Activated gamma-delta T cell (primary cell): ENCODE data around the gene MBOAT1.
"Not testable (repeated sequence)": the region's sequence is repeated elsewhere in the genome, so short reads cannot be mapped to it uniquely, and the experiment has no call there.

Experiments used
- DNase-seq: peaks from one replicate; lab custom pipeline; 2025; lab: John Stamatoyannopoulos, UW
- total RNA-seq, 2 donors: gene quantifications; one replicate each; lab custom pipeline; 2026; lab: John Stamatoyannopoulos, UW

The MBOAT1 gene, protein sequence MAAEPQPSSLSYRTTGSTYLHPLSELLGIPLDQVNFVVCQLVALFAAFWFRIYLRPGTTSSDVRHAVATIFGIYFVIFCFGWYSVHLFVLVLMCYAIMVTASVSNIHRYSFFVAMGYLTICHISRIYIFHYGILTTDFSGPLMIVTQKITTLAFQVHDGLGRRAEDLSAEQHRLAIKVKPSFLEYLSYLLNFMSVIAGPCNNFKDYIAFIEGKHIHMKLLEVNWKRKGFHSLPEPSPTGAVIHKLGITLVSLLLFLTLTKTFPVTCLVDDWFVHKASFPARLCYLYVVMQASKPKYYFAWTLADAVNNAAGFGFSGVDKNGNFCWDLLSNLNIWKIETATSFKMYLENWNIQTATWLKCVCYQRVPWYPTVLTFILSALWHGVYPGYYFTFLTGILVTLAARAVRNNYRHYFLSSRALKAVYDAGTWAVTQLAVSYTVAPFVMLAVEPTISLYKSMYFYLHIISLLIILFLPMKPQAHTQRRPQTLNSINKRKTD
- 39.6 to 76.5 reads per million in 2 donors for total RNA-seq

- DNase-seq, result peak; percentile 45
These were observed at the start of gene MBOAT1 for GRCh38 chr6:20212392-20213111. Gene MBOAT1, minus strand, starts transcription at chr6:20212469. Its CDS starts 235 bp downstream, at chr6:20212234.

GRCh38 chr6:20261685-20262084 is 49.4 kb upstream of the MBOAT1 start:
- no peak for DNase-seq

- no peak for DNase-seq
These were observed 48.1 kb upstream of the MBOAT1 start for GRCh38 chr6:20260360-20260759.

DNA sequence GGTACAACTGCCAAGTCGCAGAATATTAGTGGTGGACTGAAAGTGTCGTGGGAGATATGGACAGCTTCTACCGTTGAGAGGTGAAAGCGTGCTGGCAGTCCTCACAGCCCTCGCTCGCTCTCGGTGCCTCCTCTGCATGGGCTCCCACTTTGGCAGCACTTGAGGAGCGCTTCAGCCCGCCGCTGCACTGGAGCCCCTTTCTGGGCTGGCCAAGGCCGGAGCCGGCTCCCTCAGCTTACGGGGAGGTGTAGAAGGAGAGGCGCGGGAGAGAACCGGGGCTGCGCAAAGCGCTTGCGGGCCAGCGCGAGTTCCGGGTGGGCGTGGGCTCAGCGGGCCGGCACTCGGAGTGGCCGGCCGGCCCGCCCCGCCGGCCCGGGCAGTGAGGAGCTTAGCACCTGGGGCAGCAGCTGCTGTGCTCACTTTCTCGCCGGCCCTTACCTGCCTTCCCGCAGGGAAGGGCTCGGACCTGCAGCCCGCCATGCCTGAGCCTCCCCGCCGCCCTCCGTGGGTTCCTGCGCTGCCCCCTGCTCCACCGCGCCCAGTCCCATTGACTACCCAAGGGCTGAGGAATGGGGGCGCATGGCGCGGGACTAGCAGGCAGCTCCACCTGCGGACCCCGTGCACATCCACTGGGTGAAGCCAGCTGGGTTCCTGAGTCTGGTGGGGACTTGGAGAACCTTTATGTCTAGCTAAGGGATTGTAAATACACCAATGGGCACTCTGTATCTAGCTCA is 47.2 kb upstream of the MBOAT1 start:
- DNase-seq, result no peak

GRCh38 chr6:20255428-20255827 is 43.2 kb upstream of the MBOAT1 start:
- DNase-seq, result no peak

- DNase-seq, result no peak
These were observed 42.0 kb upstream of the MBOAT1 start for GRCh38 chr6:20254295-20254694.

GRCh38 chr6:20253021-20253420 is 40.8 kb upstream of the MBOAT1 start:
- DNase-seq, result no peak

DNA sequence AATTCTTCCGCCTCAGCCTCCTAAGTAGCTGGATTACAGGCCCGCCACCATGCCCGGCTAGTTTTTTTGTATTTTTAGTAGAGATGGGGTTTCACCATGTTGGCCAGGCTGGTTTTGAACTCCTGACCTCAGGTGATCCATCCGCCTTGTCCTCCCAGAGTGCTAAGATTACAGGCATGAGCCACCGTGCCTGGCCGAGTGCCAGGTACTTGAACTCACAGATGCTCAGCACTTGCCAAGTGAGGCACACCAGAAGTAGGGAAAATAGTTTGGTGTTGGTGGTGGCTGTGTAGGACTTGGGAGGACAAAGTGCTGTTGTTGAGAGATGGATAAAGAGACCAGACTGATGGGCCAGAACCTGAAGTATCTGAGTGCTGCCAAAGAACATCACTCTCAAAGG is 40.0 kb upstream of the MBOAT1 start:
- DNase-seq, result no peak

- no peak for DNase-seq
These were observed 39.3 kb upstream of the MBOAT1 start for GRCh38 chr6:20251525-20251924.

- no peak for DNase-seq
These were observed 33.9 kb upstream of the MBOAT1 start for GRCh38 chr6:20246125-20246524.

GRCh38 chr6:20244807-20245681 is 32.8 kb upstream of the MBOAT1 start:
- DNase-seq, result not testable (repeated sequence)

- DNase-seq, result no peak
These were observed 31.0 kb upstream of the MBOAT1 start for GRCh38 chr6:20243288-20243687.

DNA sequence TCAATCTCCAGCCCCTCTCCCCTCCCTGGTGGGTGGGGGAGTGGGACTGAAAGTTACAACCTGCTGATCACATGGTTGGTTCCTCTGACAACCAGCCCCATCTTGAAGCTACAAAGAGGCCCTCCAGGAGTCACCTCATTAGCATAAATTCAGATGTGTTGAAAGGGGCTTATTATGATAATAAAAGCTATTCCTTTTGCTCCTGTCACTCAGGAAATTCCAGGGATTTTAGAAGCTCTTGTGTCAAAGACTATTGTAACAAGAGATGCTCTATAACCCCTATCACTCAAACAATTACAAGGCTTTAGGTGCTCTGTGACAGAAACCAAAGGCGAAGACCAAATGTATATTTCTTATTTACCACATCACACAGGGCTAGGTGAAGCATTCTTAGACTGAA is 30.1 kb upstream of the MBOAT1 start:
- DNase-seq, result no peak

GRCh38 chr6:20241102-20241501 is 28.8 kb upstream of the MBOAT1 start:
- DNase-seq, result no peak

- no peak for DNase-seq
These were observed 26.7 kb upstream of the MBOAT1 start for GRCh38 chr6:20238688-20239587.

DNA sequence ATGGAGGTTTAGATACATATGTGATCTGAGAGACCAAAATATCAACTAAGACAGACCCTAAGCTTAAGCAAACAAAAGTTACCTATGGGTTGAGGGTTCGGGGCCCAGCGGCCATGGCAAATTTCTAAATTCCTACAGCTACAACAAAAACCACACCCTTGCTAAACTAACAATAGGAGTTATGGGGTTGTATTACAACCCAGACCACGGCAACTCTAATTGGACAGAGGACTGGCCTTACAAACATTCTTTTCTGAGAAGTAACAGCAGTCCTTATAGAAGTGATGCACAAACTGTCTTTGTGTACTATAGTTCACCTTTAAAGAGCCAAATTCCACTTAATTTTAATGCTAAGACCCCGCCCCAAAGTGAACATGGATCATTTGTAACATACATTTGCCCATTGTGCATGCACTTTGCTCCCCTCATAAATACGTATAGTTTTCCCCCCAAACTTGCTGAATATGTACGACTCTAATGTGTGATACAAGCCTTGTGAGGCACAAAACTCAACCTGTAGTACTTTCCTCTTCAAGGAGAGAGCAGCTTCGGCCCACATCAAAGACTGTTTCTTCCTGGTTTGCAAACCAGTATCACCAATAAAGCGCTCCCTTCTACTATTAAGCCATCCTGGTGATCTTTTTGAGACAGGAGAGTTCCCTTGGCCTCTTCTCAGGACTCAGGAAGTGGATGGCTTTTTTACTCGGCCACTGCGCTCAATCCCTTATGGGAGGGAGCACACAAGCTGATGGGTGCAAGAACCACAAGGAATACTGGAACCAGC is 25.6 kb upstream of the MBOAT1 start:
- no peak for DNase-seq

GRCh38 chr6:20236909-20237600 is 24.8 kb upstream of the MBOAT1 start:
- no peak for DNase-seq

GRCh38 chr6:20236344-20236743 is 24.1 kb upstream of the MBOAT1 start:
- DNase-seq, result no peak

DNA sequence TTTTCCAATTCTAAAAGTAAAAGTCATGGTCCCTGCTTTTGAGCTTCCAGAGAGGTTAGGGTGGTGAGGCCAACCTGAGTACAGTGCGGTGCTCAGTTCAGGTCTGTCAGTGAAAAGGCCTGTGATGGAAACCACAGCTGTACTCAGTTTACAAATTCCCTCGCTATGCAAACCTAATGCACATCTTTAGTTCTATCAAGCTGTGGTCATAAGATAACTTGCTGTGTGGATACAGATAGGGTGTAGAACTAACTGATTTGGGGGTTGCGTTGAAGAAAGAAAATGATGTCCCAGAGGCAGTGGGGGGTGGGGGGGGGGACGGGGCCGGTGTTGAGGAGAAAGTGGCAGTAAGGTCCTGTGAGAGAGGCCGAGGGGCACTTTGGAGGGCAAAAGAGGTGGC is 22.8 kb upstream of the MBOAT1 start:
- no peak for DNase-seq
